Measurements from ENCODE around the gene MAP3K2.

MAP3K2 gene

GRCh38 chr2:127377262-127377661 is 10.5 kb downstream of the MAP3K2 start:
- Histone ChIP-seq H3K79me2 (ENCODE audit: insufficient read depth, low read length) (peaks cover 80% of the 10 kb centered on the region), H3K27ac (ENCODE audit: low read depth, low read length, poor library complexity, severe bottlenecking) (no peak overlapping the region), H3K4me1 (ENCODE audit: insufficient read depth, low read length, severe bottlenecking) (no peaks in the 10 kb centered on the region), H3K4me3 (ENCODE audit: low read depth, low read length, poor library complexity, severe bottlenecking) (no peak overlapping the region), H3K9ac (ENCODE audit: low read length) (no peak overlapping the region), H3F3A (ENCODE audit: insufficient read depth, low read length) (no peaks in the 10 kb centered on the region), H3K36me3 (ENCODE audit: insufficient read depth, low read length) (peaks cover 15% of the 10 kb centered on the region), H2AFZ (ENCODE audit: low read length) (no peak overlapping the region), H3K9me2 (ENCODE audit: low read depth, low read length) (no peaks in the 10 kb centered on the region), H3K9me3 (ENCODE audit: low read length) (peaks cover 27% of the 10 kb centered on the region), H4K20me1 (ENCODE audit: insufficient read depth, low read length) (no peaks in the 10 kb centered on the region), H3K4me2 (ENCODE audit: low read length) (no peak overlapping the region), H3K27me3 (ENCODE audit: insufficient read depth, low read length) (no peaks in the 10 kb centered on the region)
- TF ChIP-seq CTCF (IDR thresholded peaks at IDR 0.05; ENCODE audit: low read length) (no peak), EZH2 (IDR thresholded peaks at IDR 0.05; ENCODE audit: borderline replicate concordance, low read length) (no peak)

GRCh38 chr2:127376257-127376656 is 11.5 kb downstream of the MAP3K2 start:
- Histone ChIP-seq H4K20me1 (ENCODE audit: insufficient read depth, low read length) (no peaks in the 10 kb centered on the region), H2AFZ (ENCODE audit: low read length) (no peak overlapping the region), H3K9ac (ENCODE audit: low read length) (no peak overlapping the region), H3K9me2 (ENCODE audit: low read depth, low read length) (no peaks in the 10 kb centered on the region), H3K4me1 (ENCODE audit: insufficient read depth, low read length, severe bottlenecking) (no peaks in the 10 kb centered on the region), H3K27me3 (ENCODE audit: insufficient read depth, low read length) (no peaks in the 10 kb centered on the region), H3K27ac (ENCODE audit: low read depth, low read length, poor library complexity, severe bottlenecking) (no peak overlapping the region), H3K4me3 (ENCODE audit: low read depth, low read length, poor library complexity, severe bottlenecking) (no peak overlapping the region), H3F3A (ENCODE audit: insufficient read depth, low read length) (no peaks in the 10 kb centered on the region), H3K9me3 (ENCODE audit: low read length) (peaks cover 31% of the 10 kb centered on the region), H3K79me2 (ENCODE audit: insufficient read depth, low read length) (peaks cover 76% of the 10 kb centered on the region), H3K4me2 (ENCODE audit: low read length) (no peak overlapping the region), H3K36me3 (ENCODE audit: insufficient read depth, low read length) (peaks cover 15% of the 10 kb centered on the region)
- TF ChIP-seq CTCF (IDR thresholded peaks at IDR 0.05; ENCODE audit: low read length) (no peak), EZH2 (IDR thresholded peaks at IDR 0.05; ENCODE audit: borderline replicate concordance, low read length) (no peak)

GRCh38 chr2:127373362-127374083 is 14.3 kb downstream of the MAP3K2 start:
- Histone ChIP-seq H3K27me3 (ENCODE audit: insufficient read depth, low read length) (no peaks in the 10 kb centered on the region), H4K20me1 (ENCODE audit: insufficient read depth, low read length) (no peaks in the 10 kb centered on the region), H3K9me3 (ENCODE audit: low read length) (peaks cover 44% of the 10 kb centered on the region), H3K9ac (ENCODE audit: low read length) (no peak overlapping the region), H3K4me1 (ENCODE audit: insufficient read depth, low read length, severe bottlenecking) (no peaks in the 10 kb centered on the region), H3K4me3 (ENCODE audit: low read depth, low read length, poor library complexity, severe bottlenecking) (no peak overlapping the region), H3K27ac (ENCODE audit: low read depth, low read length, poor library complexity, severe bottlenecking) (no peak overlapping the region), H3K36me3 (ENCODE audit: insufficient read depth, low read length) (peaks cover 23% of the 10 kb centered on the region), H3K4me2 (ENCODE audit: low read length) (no peak overlapping the region), H3K9me2 (ENCODE audit: low read depth, low read length) (no peaks in the 10 kb centered on the region), H3K79me2 (ENCODE audit: insufficient read depth, low read length) (peaks cover 60% of the 10 kb centered on the region), H2AFZ (ENCODE audit: low read length) (no peak overlapping the region), H3F3A (ENCODE audit: insufficient read depth, low read length) (no peaks in the 10 kb centered on the region)
- TF ChIP-seq CTCF (IDR thresholded peaks at IDR 0.05; ENCODE audit: low read length) (no peak), EZH2 (IDR thresholded peaks at IDR 0.05; ENCODE audit: borderline replicate concordance, low read length) (no peak)

All from OCI-LY1 (cell line).